Loucy (cell line): ENCODE results near the gene TRAPPC2L.
"Not testable (repeated sequence)": the region's sequence is repeated elsewhere in the genome, so short reads cannot be mapped to it uniquely, and the experiment has no call there.

Source experiments
- H2AFZ ChIP-seq: fragments of 200-600 bp; sonication (generic); 2 replicates; pipeline ENCODE4 v1.6.0; 2016; ENCODE audit warnings: antibody characterized with exemption, mild to moderate bottlenecking, low read length, moderate library complexity
- H3F3A ChIP-seq: fragments of 200-600 bp; 2 replicates; pipeline ENCODE4 v1.6.0; 2016; ENCODE audit warnings: antibody characterized with exemption, low read depth, mild to moderate bottlenecking
- H3K27me3 ChIP-seq: fragments of 200-600 bp; sonication (generic); 2 replicates; pipeline ENCODE4 v1.6.1; 2014; ENCODE audit warnings: low read length, mild to moderate bottlenecking; ENCODE audit not compliant: insufficient read depth, poor library complexity, severe bottlenecking
- H3K36me3 ChIP-seq: fragments of 200-600 bp; sonication (generic); 2 replicates; pipeline ENCODE4 v1.6.1; 2016; ENCODE audit warnings: low read length; ENCODE audit not compliant: insufficient read depth
- H3K4me1 ChIP-seq: fragments of 200-600 bp; sonication (generic); 2 replicates; pipeline ENCODE4 v1.5.1; 2014; ENCODE audit warnings: low read length, mild to moderate bottlenecking; ENCODE audit not compliant: insufficient read depth, poor library complexity, severe bottlenecking
- H3K4me2 ChIP-seq: fragments of 200-600 bp; sonication (generic); 2 replicates; pipeline ENCODE4 v1.6.0; 2014; ENCODE audit warnings: antibody characterized with exemption, low read length, low read depth, mild to moderate bottlenecking; ENCODE audit not compliant: poor library complexity, severe bottlenecking
- H3K4me3 ChIP-seq: fragments of 200-600 bp; sonication (generic); 2 replicates; pipeline ENCODE4 v1.5.1; 2014; ENCODE audit warnings: low read length, mild to moderate bottlenecking, mixed read lengths; ENCODE audit not compliant: poor library complexity, severe bottlenecking
- H3K79me2 ChIP-seq: fragments of 200-600 bp; sonication (generic); 2 replicates; pipeline ENCODE4 v1.6.1; 2014; ENCODE audit warnings: low read length; ENCODE audit not compliant: insufficient read depth
- H3K9ac ChIP-seq: fragments of 200-600 bp; sonication (generic); 2 replicates; pipeline ENCODE4 v1.6.0; 2014; ENCODE audit warnings: mild to moderate bottlenecking, low read depth, low read length, moderate library complexity; ENCODE audit not compliant: poor library complexity, severe bottlenecking
- H3K9me2 ChIP-seq: fragments of 200-600 bp; sonication (generic); replicated peaks from 2 replicates; pipeline ENCODE4 v1.6.1; 2016; ENCODE audit warnings: low read depth, low read length, mixed read lengths
- H3K9me3 ChIP-seq: fragments of 200-600 bp; sonication (generic); 2 replicates; pipeline ENCODE4 v1.6.1; 2014; ENCODE audit warnings: mild to moderate bottlenecking, antibody characterized with exemption, low read length, low read depth; ENCODE audit not compliant: insufficient read depth
- H4K20me1 ChIP-seq: fragments of 200-600 bp; sonication (generic); 2 replicates; pipeline ENCODE4 v1.6.0; 2014; ENCODE audit warnings: antibody characterized with exemption, low read length, mild to moderate bottlenecking; ENCODE audit not compliant: insufficient read depth, poor library complexity, severe bottlenecking
- CTCF ChIP-seq: fragments of 200-600 bp; sonication (generic); conservative IDR thresholded peaks from 2 replicates; pipeline ENCODE4 v1.5.1; 2014; ENCODE audit warnings: mild to moderate bottlenecking, antibody characterized with exemption, low read length
- EZH2phosphoT487 ChIP-seq: fragments of 200-600 bp; IDR thresholded peaks from 2 replicates; pipeline ENCODE4 v1.6.1; 2018; ENCODE audit warnings: antibody characterized with exemption, mild to moderate bottlenecking, moderate library complexity, borderline replicate concordance

TRAPPC2L gene

DNA sequence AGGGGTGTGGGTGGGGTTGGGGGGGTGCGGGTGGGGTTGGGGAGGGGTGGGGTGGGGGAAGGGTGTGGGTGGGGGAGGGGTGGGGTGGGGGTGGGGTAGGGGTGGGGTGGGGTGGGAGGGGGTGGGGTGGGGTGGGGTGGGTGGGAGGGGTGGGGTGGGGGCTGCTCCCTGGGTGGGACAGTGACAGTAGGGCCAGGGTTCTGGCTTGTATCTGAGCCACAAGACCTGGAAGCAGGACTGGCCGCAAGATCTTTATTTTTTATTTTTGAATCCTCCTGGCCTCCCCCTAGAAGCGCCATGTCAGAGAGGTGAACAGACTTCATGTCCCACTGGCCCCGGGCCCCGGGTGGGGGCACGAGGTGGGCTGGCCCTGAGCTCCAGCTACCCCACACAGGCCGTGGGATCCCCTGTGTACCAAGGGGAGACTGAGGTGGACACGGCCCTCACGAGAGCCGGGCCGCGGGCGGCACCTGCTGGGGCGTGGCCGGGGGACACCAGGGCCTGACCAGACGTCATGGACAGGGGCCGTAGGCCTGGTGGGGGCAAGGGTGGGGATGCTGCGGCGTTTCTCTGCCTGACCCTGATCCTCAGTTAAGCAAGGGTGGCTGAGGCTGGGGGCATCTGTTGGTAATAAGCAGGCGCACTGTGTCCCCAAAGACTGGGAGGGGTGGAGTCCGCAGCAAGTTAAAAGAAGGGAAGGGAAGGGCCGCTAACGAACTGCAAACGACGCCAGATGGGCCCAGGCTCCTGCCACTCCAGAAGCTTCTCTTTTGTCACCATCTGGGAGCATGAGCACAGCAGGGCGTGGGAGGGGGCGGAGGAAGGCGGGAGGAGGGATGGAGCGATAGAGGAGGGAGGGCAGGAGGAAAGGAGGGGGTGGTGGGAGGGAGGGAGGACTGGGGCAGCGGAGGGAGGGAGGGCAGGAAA is 31.8 kb downstream of the TRAPPC2L start:
- H3K27me3 ChIP-seq, result no peaks in the 10 kb centered on the region
- H3K4me2 ChIP-seq, result no peak overlapping the region
- no peaks in the 10 kb centered on the region for H3K9me2 ChIP-seq
- no peak for TF ChIP-seq EZH2phosphoT487
- no peak for TF ChIP-seq CTCF
- H2AFZ ChIP-seq, result no peak overlapping the region
- no peak overlapping the region for H3K9ac ChIP-seq
- no peaks in the 10 kb centered on the region for H3K79me2 ChIP-seq
- H3K36me3 ChIP-seq, result peaks cover 44% of the 10 kb centered on the region; the same call in 1 of the 2 replicates
- H3K4me3 ChIP-seq, result no peak overlapping the region
- no peaks in the 10 kb centered on the region for H3K4me1 ChIP-seq
- H4K20me1 ChIP-seq, result no peaks in the 10 kb centered on the region
- H3F3A ChIP-seq, result no peaks in the 10 kb centered on the region
- no peaks in the 10 kb centered on the region for H3K9me3 ChIP-seq

DNA sequence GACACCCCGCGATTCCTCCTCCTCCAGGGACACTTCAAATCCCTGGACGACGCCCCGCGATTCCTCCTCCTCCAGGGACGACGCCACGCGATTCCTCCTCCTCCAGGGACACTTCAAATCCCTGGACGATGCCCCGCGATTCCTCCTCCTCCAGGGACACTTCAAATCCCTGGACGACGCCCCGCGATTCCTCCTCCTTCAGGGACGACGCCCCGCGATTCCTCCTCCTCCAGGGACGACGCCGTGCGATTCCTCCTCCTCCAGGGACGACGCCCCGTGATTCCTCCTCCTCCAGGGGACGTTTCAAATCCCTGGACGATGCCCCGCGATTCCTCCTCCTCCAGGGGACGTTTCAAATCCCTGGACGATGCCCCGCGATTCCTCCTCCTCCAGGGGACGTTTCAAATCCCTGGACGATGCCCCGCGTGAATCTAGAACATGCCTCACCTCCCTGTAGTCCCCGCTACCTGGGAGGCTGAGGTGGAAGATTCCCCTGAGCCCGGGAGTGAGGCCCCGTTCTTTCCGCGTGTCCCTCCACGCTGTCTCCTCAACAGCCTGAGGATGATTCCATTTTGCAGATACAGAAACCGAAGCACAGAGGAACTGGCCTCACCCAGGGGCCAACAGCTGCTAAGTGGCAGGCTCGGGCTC is 32.9 kb downstream of the TRAPPC2L start:
- H3K4me3 ChIP-seq, H3K9me2 ChIP-seq, H3K4me2 ChIP-seq, H3F3A ChIP-seq, H3K27me3 ChIP-seq, H3K9ac ChIP-seq, H3K4me1 ChIP-seq, H4K20me1 ChIP-seq, H2AFZ ChIP-seq, H3K79me2 ChIP-seq, H3K9me3 ChIP-seq: not testable (repeated sequence)
- H3K36me3 ChIP-seq, result peaks cover 34% of the 10 kb centered on the region; the same call in 1 of the 2 replicates

DNA sequence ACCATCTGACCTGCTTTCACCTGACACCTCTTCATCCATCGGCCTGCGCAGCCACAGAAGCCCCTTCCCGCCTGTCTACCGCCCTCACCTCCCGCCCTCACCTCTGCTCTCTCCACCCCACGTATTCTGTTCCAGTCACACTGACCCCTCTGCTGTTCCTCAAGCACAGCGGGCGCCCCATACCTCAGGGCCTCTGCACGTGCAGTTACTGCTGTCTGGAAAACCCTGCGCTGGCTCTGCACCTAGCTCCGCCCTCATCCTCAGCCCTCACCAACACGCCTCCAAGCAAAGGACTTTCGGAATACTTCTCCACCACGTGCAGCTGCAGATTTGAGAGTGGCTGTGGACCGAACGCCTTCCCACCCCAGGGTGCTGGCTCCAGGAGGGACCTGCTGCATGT is 34.2 kb downstream of the TRAPPC2L start:
- Histone ChIP-seq H4K20me1 (no peaks in the 10 kb centered on the region), H3K79me2 (no peaks in the 10 kb centered on the region), H2AFZ (no peak overlapping the region), H3K36me3 (peaks cover 29% of the 10 kb centered on the region; the same call in 1 of the 2 replicates), H3K9me2 (no peaks in the 10 kb centered on the region), H3F3A (no peaks in the 10 kb centered on the region), H3K4me1 (no peaks in the 10 kb centered on the region), H3K27me3 (no peaks in the 10 kb centered on the region), H3K4me3 (no peak overlapping the region), H3K9ac (no peak overlapping the region), H3K9me3 (no peaks in the 10 kb centered on the region), H3K4me2 (no peak overlapping the region)
- no peak for TF ChIP-seq CTCF
- TF ChIP-seq EZH2phosphoT487, result no peak
